CD14-positive monocyte (primary cell): ENCODE measurements around the gene TRIM44. TPM values are rescaled to one million over a fixed set of nuclear protein-coding genes. Genes with fewer than 3 reads are reported as not detected.

Experiments
- DNase-seq, 3 donors: peaks; one replicate each; pipeline ENCODE4 v3.0.0-alpha.2; 2011 to 2022
- H2AFZ ChIP-seq: 2 replicates; pipeline ENCODE4 v1.6.0; 2012; ENCODE audit warnings: mild to moderate bottlenecking, low read depth, low read length, inconsistent platforms; ENCODE audit not compliant: insufficient read depth, poor library complexity, severe bottlenecking
- H3K27ac ChIP-seq, 2 donors: 1 replicate in 1 of 2; 2 replicates in 1 of 2; pipeline ENCODE4 v1.5.1; 2012 to 2013; ENCODE audit warnings: low read length in 2 of 2, control low read depth in 1 of 2, inconsistent platforms in 1 of 2, low read depth in 1 of 2, mild to moderate bottlenecking in 1 of 2
- H3K27me3 ChIP-seq, 2 donors: one replicate each; pipeline versions ENCODE4 v1.6.0 to v1.6.1; 2011 to 2013; ENCODE audit warnings: low read length in 2 of 2; ENCODE audit not compliant: control insufficient read depth in 2 of 2, insufficient read depth in 2 of 2
- H3K36me3 ChIP-seq, 2 donors: replicated peaks in 1 of 2; 1 replicate in 1 of 2; 2 replicates in 1 of 2; pipeline versions ENCODE4 v1.5.1 to v1.6.1; 2012 to 2013; ENCODE audit warnings: low read length in 2 of 2, control low read depth in 1 of 2, inconsistent platforms in 1 of 2, mild to moderate bottlenecking in 1 of 2; ENCODE audit not compliant: insufficient read depth in 2 of 2, control insufficient read depth in 1 of 2
- H3K4me1 ChIP-seq, 2 donors: 1 replicate in 1 of 2; 2 replicates in 1 of 2; pipeline versions ENCODE4 v1.5.1 to v1.6.1; 2012 to 2013; ENCODE audit warnings: low read length in 2 of 2, control low read depth in 1 of 2, inconsistent platforms in 1 of 2, mild to moderate bottlenecking in 1 of 2, moderate library complexity in 1 of 2; ENCODE audit not compliant: insufficient read depth in 2 of 2, control insufficient read depth in 1 of 2
- H3K4me2 ChIP-seq: replicated peaks from 2 replicates; pipeline ENCODE3; 2012; ENCODE audit warnings: low read length, moderate library complexity, mild to moderate bottlenecking; ENCODE audit not compliant: poor library complexity, severe bottlenecking; ENCODE audit errors: extremely low read depth
- H3K4me3 ChIP-seq, 3 experiments: fragments of 200-600 bp in 1 of 3; sonication (generic) in 1 of 3; replicated peaks in 1 of 3; 1 replicate in 2 of 3; 2 replicates in 1 of 3; pipeline ENCODE4 v1.5.1; 2011 to 2013; ENCODE audit warnings: low read length in 3 of 3, mild to moderate bottlenecking in 3 of 3, control low read depth in 2 of 3, low read depth in 2 of 3, inconsistent platforms in 1 of 3, moderate library complexity in 1 of 3
- H3K79me2 ChIP-seq: 2 replicates; pipeline ENCODE4 v1.6.0; 2012; ENCODE audit warnings: mild to moderate bottlenecking, control low read depth, inconsistent platforms, low read length, moderate library complexity; ENCODE audit not compliant: insufficient read depth
- H3K9ac ChIP-seq: 2 replicates; pipeline ENCODE4 v1.6.0; 2017; ENCODE audit warnings: low read length, mild to moderate bottlenecking; ENCODE audit not compliant: insufficient read depth, poor library complexity, severe bottlenecking
- H3K9me3 ChIP-seq, 2 donors: replicated peaks in 1 of 2; 1 replicate in 1 of 2; 2 replicates in 1 of 2; pipeline versions ENCODE4 v1.5.1 to v1.6.1; 2012 to 2013; ENCODE audit warnings: low read length in 2 of 2, control low read depth in 1 of 2; ENCODE audit not compliant: control insufficient read depth in 1 of 2, insufficient read depth in 1 of 2
- H4K20me1 ChIP-seq: 2 replicates; pipeline ENCODE4 v1.6.0; 2012; ENCODE audit warnings: mild to moderate bottlenecking, low read length, control low read depth, moderate library complexity; ENCODE audit not compliant: insufficient read depth
- H3K27ac Mint-ChIP-seq, 7 donors: one replicate each; pipeline ENCODE4 v1.8.0; 2020; ENCODE audit warnings: mild to moderate bottlenecking in 7 of 7, mixed read lengths in 7 of 7, moderate library complexity in 6 of 7, inconsistent platforms in 2 of 7
- H3K27me3 Mint-ChIP-seq, 3 donors: one replicate each; pipeline ENCODE4 v1.8.0; 2021 to 2022; ENCODE audit warnings: low read depth in 3 of 3, mild to moderate bottlenecking in 3 of 3, mixed read lengths in 3 of 3, moderate library complexity in 3 of 3, inconsistent platforms in 1 of 3
- H3K36me3 Mint-ChIP-seq, 2 donors: one replicate each; pipeline ENCODE4 v1.8.0; 2020; ENCODE audit warnings: mixed read lengths in 2 of 2, inconsistent platforms in 1 of 2, mild to moderate bottlenecking in 1 of 2
- H3K4me1 Mint-ChIP-seq: one replicate; pipeline ENCODE4 v1.8.0; 2020; ENCODE audit warnings: mild to moderate bottlenecking, mixed read lengths
- H3K4me3 Mint-ChIP-seq, 2 donors: one replicate each; pipeline ENCODE4 v1.8.0; 2020; ENCODE audit warnings: mild to moderate bottlenecking in 2 of 2, mixed read lengths in 2 of 2, moderate library complexity in 1 of 2
- H3K9me3 Mint-ChIP-seq, 7 donors: one replicate each; pipeline ENCODE4 v1.8.0; 2020 to 2022; ENCODE audit warnings: mixed read lengths in 7 of 7, mild to moderate bottlenecking in 6 of 7, moderate library complexity in 6 of 7, inconsistent platforms in 2 of 7
- CTCF ChIP-seq: fragments of 200-600 bp; IDR thresholded peaks from one replicate; pipeline ENCODE4 v1.8.0; 2022; ENCODE audit warnings: antibody characterized with exemption, mild to moderate bottlenecking
- WGBS: methylation state at CpG from one replicate; pipeline ENCODE4 v1.1.5; 2013; ENCODE audit warnings: missing lambda C conversion rate; ENCODE audit not compliant: insufficient coverage; 5-methylcytosine and 5-hydroxymethylcytosine counted together
- intact Hi-C, 2 donors: fragments of 100-400 bp; cut with micrococcal nuclease; formaldehyde crosslinking; loops; one replicate each; pipeline versions ENCODE4 v1.15.0 to v1.15.1; 2023
- polyA plus RNA-seq, 3 donors: library from polyadenylated mRNA; depleted of rRNA in 1 of 3; unstranded in 2 of 3; stranded (reverse) in 1 of 3; fragments of 300-500 nt in 2 of 3; fragments of >200 nt in 1 of 3; fragmentation: Illumina TruSeq in 2 of 3; gene quantifications; 1 replicate in 2 of 3; 2 replicates in 1 of 3; pipeline ENCODE4 v1.2.3, GENCODE V29; 2012 to 2021

The TRIM44 gene
- polyA plus RNA-seq, 3 donors = 25.3 to 47.1 (median 45.9) TPM

DNA sequence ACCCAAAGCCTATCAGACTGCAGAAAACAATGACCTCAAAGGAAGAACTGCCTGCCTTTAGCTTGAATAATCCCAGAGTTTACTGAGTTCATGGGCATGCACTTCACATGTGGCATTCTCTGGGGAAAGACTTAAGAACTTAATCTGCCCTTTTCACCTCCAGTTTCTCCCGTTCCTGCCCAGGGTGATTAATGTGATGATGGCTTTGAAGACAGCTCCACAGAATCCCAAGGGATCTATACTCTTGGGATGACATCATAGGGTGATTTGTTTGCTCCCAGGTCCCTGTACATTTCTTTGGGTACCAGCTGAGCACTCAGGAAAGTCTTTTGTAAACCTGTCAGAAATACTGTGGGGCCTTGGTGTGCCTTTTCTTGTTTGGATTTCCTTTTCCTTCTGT, 30.3 kb upstream of the TRIM44 start:
- Histone ChIP-seq H3K9ac (no peak overlapping the region), H3K27me3 (peaks cover 11 to 22% of the 10 kb centered on the region in 2 donors), H3K4me2 (no peak overlapping the region), H3K27ac (no peak overlapping the region), H3K79me2 (no peaks in the 10 kb centered on the region), H2AFZ (no peak overlapping the region), H4K20me1 (no peaks in the 10 kb centered on the region), H3K36me3 (no peaks in the 10 kb centered on the region), H3K4me1 (no peaks in the 10 kb centered on the region), H3K4me3 (no peak overlapping the region), H3K9me3 (no peaks in the 10 kb centered on the region)
- WGBS = no CpG with 5 or more reads among the region's 1 CpG
- Mint-ChIP-seq H3K27ac (no peak overlapping the region), H3K9me3 (peaks cover 0 to 2% (median 0%) of the 10 kb centered on the region in 7 donors), H3K27me3 (peaks cover 13 to 17% (median 15%) of the 10 kb centered on the region in 3 donors), H3K36me3 (no peaks in the 10 kb centered on the region), H3K4me3 (no peak overlapping the region), H3K4me1 (no peaks in the 10 kb centered on the region)
- intact Hi-C loops = no loop called here
- no peak for TF ChIP-seq CTCF
- DNase-seq = no peak

DNA sequence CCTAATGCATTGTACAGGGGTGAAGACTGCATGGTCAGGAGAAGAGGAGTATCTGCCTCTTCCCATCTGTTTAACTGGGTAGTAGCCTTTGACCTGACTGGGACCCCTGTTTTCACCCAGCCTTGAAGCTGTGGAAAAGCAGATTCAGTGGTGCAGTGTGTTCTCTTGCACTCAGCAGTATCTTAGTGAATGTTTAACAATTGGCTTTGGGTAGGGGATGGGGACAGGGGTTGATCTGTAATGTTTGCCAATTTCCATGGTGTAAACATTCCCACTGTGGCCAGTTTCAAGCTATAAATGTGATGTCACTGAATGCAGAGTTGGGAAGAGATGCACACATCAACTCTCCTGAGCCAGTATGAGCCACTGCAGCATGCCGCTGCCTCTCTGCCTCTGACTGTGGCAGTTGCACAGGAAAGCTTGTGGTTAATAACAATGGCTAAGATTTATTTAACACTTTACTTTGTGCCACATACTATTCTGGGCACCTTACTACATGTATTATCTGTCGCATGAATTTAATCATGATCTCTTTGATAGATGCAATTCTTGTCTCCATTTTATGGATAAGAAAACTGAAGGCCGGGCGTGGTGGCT, 28.6 kb upstream of the TRIM44 start:
- no peak overlapping the region for H3K27ac ChIP-seq
- no peak overlapping the region for H2AFZ ChIP-seq
- intact Hi-C loops = no loop called here
- WGBS = 100% methylated on average over 2 of the region's 4 CpGs
- H3K36me3 Mint-ChIP-seq = no peaks in the 10 kb centered on the region
- no peak for TF ChIP-seq CTCF
- peaks cover 11 to 20% of the 10 kb centered on the region in 2 donors for H3K27me3 ChIP-seq
- no peaks in the 10 kb centered on the region for H3K79me2 ChIP-seq
- H3K4me1 Mint-ChIP-seq = no peaks in the 10 kb centered on the region
- no peaks in the 10 kb centered on the region for H3K4me1 ChIP-seq
- H4K20me1 ChIP-seq = no peaks in the 10 kb centered on the region
- DNase-seq = no peak
- H3K27ac Mint-ChIP-seq = no peak overlapping the region
- H3K4me3 ChIP-seq = no peak overlapping the region
- no peak overlapping the region for H3K9ac ChIP-seq
- H3K4me3 Mint-ChIP-seq = no peak overlapping the region
- H3K9me3 Mint-ChIP-seq = peaks cover 0 to 2% (median 0%) of the 10 kb centered on the region in 7 donors
- H3K27me3 Mint-ChIP-seq = peaks cover 11 to 12% (median 11%) of the 10 kb centered on the region in 3 donors
- no peaks in the 10 kb centered on the region for H3K36me3 ChIP-seq
- no peak overlapping the region for H3K4me2 ChIP-seq
- H3K9me3 ChIP-seq = no peaks in the 10 kb centered on the region
